CD4-positive, alpha-beta T cell treated with Interferon gamma for 1 hour (primary cell): ENCODE measurements around the gene CELF5.
A peak's percentile ranks its signal among the peaks of the same experiment; 100 is the strongest.
"Not testable (repeated sequence)": the region's sequence is repeated elsewhere in the genome, so short reads cannot be mapped to it uniquely, and the experiment has no call there.

Source experiments
- DNase-seq: peaks from one replicate; pipeline ENCODE4 v3.0.0-alpha.2; 2020

The CELF5 gene

GRCh38 chr19:3295581-3295980 lies 71.1 kb downstream of the CELF5 start:
- DNase-seq, result no peak

- DNase-seq, result no peak
These were observed 71.6 kb downstream of the CELF5 start for GRCh38 chr19:3296034-3296433.

GRCh38 chr19:3296446-3296845 lies 72.0 kb downstream of the CELF5 start:
- DNase-seq, result no peak

- DNase-seq, result no peak
These were observed 74.5 kb downstream of the CELF5 start for GRCh38 chr19:3298853-3299449.

GRCh38 chr19:3300566-3300965 lies 76.1 kb downstream of the CELF5 start:
- DNase-seq, result not testable (repeated sequence)

GRCh38 chr19:3302755-3303154 lies 78.3 kb downstream of the CELF5 start:
- DNase-seq, result no peak

GRCh38 chr19:3304871-3305423 lies 80.5 kb downstream of the CELF5 start:
- DNase-seq, result peak; percentile 57

GRCh38 chr19:3309724-3310123 lies 85.3 kb downstream of the CELF5 start:
- no peak for DNase-seq

- DNase-seq, result no peak
These were observed 85.8 kb downstream of the CELF5 start for GRCh38 chr19:3310280-3310679.

GRCh38 chr19:3310711-3311110 lies 86.2 kb downstream of the CELF5 start:
- no peak for DNase-seq

GRCh38 chr19:3313199-3313575 lies 88.7 kb downstream of the CELF5 start:
- DNase-seq, result no peak

GRCh38 chr19:3314962-3315675 lies 90.7 kb downstream of the CELF5 start:
- no peak for DNase-seq

- no peak for DNase-seq
These were observed 91.2 kb downstream of the CELF5 start for GRCh38 chr19:3315676-3315973.

- DNase-seq, result no peak
These were observed 91.7 kb downstream of the CELF5 start for GRCh38 chr19:3316132-3316648.

- no peak for DNase-seq
These were observed 92.3 kb downstream of the CELF5 start for GRCh38 chr19:3316659-3317207.

GRCh38 chr19:3319643-3320353 lies 95.3 kb downstream of the CELF5 start:
- DNase-seq, result no peak

GRCh38 chr19:3320354-3320670 lies 95.9 kb downstream of the CELF5 start:
- DNase-seq, result no peak

GRCh38 chr19:3320853-3321252 lies 96.4 kb downstream of the CELF5 start:
- DNase-seq, result no peak

- DNase-seq, result no peak
These were observed 97.2 kb downstream of the CELF5 start for GRCh38 chr19:3321696-3322095.

- DNase-seq, result no peak
These were observed 97.9 kb downstream of the CELF5 start for GRCh38 chr19:3322199-3322978.

GRCh38 chr19:3323026-3323425 lies 98.6 kb downstream of the CELF5 start:
- no peak for DNase-seq

GRCh38 chr19:3323658-3324057 lies 99.2 kb downstream of the CELF5 start:
- DNase-seq, result no peak

GRCh38 chr19:3324405-3324856 lies 100.0 kb downstream of the CELF5 start:
- DNase-seq, result peak; percentile 49
